ENCODE results near the gene RNF8.
"Not testable (repeated sequence)": the region's sequence is repeated elsewhere in the genome, so short reads cannot be mapped to it uniquely, and the experiment has no call there.

The RNF8 gene

GRCh38 chr6:37321516-37322415 is 32.0 kb upstream of the RNF8 start:
- DNase-seq, result no peak

DNA sequence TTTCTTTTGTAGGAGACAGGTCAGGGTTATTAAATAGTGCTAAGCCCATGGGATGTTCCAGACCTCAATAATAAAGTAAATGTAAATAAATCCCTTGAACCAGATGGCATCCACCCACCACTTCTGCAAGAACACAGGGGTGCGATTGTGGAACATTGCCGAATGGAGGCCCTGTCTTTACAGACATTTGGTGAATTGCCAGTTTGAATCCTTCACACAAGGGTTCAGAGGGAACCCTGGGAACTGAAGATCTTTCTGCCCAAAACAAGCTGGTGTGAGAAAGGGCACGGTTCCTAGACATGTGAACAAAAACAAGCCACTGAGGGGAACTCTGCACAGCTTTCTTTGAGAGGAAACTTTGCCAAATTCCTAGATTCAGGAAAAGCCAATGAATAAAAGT is 30.2 kb upstream of the RNF8 start:
- DNase-seq, result no peak

GRCh38 chr6:37324131-37325033 is 29.4 kb upstream of the RNF8 start:
- no peak for DNase-seq

DNA sequence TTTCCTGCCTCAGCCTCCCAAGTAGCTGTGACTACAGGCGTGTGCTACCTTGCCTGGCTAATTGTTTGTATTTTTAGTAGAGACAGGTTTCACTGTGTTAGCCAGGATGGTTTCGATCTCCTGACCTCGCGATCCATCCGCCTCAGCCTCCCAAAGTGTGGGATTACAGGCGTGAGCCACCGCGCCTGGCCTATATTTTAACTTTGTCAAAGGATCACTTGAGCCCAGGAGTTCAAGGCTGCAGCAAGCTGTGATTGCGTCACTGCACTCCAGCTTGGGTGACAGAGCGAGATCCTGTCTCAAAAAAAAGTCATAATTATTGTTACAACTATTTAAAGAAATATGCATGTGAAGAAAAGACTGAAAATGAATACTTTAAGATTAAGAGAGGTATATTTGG is 23.4 kb upstream of the RNF8 start:
- not testable (repeated sequence) for DNase-seq

- no peak for DNase-seq
Measured at GRCh38 chr6:37331047-37331446, 22.7 kb upstream of the RNF8 start.

GRCh38 chr6:37332894-37333293 is 20.9 kb upstream of the RNF8 start:
- no peak for DNase-seq

DNA sequence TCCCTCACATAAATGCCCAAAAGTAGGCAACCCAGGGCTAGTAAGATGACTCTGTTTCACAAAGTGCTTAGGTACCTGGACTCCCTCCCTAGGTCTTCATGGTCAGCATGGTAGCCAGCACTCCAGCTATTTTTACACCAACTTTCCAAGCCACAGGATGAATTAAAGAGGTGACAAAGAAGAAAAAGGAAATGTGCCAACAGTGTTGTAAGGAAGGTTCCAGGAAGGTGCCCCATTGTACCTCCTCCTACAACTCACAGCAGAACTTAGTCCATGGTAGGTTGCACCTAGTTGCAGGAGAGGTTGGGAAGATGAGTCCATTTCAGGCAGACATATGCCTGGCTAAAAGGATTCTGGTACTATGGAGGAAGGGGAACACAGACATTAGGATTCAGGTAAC is 19.7 kb upstream of the RNF8 start:
- DNase-seq, result no peak

DNA sequence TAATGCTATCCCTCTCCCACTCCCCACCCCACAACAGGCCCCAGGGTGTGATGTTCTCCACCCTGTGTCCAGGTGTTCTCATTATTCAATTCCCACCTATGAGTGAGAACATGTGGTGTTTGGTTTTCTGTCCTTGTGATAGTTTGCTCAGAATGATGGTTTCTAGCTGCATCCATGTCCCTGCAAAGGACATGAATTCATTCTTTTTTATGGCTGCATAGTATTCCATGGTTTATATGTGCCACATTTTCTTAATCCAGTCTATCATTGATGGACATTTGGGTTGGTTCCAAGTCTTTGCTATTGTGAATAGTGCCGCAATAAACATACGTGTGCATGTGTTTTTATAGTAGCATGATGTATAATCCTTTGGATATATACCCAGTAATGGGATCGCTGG is 15.5 kb upstream of the RNF8 start:
- not testable (repeated sequence) for DNase-seq

- no peak for DNase-seq
Measured at GRCh38 chr6:37338745-37339255, 15.0 kb upstream of the RNF8 start.

DNA sequence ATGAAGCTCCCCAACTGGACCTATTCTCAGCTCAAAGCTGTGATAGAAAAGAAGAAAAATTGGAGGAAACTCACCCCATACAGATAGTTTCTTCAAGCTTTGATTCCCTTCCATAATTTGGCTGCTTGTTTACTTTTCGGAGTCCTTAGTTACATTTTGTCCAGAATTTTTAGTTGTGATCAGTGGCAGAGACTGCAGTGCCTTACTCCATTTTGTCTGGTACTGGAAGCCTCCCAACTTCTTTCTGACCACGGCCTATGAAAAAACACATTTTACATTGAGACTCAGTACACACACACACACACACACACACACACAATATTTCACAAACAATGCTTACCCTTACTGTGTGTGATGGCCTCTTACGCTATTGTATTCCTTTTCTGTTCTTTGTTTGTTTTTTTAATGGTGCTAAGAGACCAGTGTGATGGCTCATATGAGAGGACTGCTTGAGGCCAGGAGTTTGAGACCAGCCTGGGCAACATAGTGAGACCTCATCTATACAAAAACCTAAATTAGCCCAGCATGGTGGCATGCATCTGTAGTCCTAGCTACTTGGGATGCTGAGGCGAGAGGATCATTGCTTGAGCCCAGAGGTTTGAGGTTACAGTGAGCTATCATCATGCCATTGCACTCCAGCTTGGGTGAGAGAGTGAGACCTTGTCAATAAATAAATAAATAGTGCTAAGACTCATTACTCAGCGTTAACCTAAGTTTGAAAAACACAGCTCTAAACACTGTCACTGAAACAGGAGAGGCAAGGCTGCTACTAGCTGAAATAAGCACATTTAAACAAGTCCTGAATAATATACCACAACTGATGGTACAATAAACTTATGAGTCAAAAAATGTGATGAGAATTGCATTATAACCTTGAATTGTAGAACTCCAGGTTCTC is 13.8 kb upstream of the RNF8 start:
- no peak for DNase-seq

- no peak for DNase-seq
Measured at GRCh38 chr6:37340639-37340943, 13.2 kb upstream of the RNF8 start.

DNA sequence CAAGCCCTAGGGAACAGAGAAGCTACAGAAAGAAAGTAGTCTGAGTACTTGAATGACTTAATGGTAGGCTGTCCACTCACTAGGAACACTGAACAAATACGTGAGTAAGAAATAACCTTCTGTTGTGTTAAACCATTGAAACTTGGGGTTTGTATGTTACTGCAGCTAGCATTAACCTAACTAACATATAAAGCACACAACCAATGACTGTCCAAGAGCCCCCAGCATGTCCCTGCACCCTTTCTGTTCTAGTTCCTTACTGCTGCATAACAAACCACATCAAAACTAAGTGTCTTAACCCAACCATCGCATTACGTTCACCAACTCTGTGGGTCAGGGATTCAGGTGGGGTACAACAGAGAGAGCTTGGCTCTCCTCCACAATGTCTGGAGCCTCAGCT is 10.5 kb upstream of the RNF8 start:
- DNase-seq, result no peak

- no peak for DNase-seq
Measured at GRCh38 chr6:37344308-37344707, 9.5 kb upstream of the RNF8 start.

DNA sequence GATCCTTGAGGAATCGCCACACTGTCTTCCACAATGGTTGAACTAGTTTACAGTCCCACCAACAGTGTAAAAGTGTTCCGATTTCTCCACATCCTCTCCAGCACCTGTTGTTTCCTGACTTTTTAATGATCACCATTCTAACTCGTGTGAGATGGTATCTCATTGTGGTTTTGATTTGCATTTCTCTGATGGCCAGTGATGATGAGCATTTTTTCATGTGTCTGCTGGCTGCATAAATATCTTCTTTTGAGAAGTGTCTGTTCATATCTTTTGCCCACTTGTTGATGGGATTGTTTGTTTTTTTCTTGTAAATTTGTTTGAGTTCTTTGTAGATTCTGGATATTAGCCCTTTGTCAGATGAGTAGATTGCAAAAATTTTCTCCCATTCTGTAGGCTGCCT is 8.0 kb upstream of the RNF8 start:
- not testable (repeated sequence) for DNase-seq

GRCh38 chr6:37347177-37347576 is 6.6 kb upstream of the RNF8 start:
- DNase-seq, result no peak

DNA sequence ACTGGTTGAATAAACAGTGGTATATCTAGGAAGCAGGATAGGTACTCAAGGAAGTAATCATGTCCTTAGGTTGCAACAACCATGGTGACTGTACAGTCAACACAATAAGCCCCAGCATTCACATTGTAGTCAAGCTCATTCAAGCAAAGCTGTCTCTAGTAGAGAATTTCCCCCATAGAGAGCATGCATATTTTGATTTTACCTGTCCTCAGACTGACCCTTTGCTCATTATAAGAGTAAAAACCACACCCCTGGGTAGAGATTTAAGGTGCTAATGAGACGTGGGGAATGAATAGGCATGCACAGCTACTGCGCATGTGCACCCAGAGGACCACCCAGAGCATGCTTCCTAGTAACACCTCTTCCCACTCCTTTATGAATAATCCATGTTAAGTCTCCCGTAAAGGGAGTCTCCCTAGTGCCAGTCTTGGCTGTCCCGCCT is 6.1 kb upstream of the RNF8 start:
- no peak for DNase-seq

GRCh38 chr6:37351027-37351426 is 2.8 kb upstream of the RNF8 start:
- no peak for DNase-seq

DNA sequence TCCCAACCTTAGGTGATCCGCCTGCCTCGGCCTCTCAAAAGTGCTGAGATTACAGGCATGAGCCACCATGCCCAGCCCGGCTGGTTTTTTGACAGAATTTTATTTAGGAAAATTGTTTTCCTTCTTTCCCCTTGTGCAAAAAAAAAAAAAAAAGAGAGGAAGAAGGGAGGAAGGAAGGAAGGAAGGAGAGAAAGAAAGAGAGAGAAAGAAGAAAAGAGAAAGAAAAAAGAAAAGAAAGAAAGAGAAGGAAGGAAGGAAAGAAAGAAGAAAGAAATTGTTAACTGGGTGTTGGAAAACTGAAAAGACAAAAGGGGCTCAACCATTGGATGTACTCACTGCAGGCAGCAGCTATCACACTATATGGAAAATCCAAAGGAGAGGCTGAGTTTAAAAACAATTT is 1.4 kb upstream of the RNF8 start:
- DNase-seq, result no peak

DNA sequence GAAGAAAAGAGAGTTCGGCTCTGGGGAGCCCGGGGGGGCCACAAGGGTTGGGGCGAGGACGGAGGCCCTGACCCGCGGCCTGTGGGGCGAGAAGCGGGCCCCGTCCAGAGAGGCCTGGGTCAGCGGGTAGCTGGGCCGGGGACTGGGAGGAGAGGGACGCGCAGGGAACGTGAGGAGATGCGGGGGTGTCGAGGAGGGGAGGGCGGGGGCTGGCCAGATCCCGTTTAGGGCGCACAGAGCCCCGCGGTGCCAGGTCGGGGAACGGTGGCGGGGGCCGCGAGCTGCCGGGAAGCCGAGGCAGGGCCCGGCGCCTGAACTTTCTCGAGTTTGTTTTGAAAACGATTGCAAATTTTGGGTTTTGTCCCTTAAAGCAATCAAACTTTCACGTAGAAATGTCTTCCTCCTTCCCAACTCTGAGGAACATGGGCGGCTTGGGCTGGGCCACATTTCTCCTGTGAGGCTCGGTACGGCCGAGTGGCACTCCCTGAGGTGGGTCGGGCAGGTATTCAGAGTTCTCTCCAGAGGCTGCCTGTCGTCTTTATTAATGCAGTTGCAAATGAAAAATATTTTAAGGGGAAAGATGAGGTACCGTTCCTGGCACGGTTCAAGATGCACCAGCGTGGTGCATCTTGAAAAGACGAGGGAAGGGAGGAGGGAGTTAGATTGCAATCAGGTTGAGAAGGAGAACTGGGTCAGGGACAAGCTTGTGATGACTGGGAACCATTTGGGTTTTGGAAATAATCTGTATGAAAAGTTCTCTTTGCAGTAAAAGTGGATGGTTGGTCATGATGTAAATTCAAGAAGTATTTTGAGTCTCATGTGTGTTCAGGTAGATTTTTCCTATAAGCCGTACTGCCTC is 972 bp downstream of the RNF8 start:
- no peak for DNase-seq

- DNase-seq, result no peak
Measured at GRCh38 chr6:37357288-37357687, 3.5 kb downstream of the RNF8 start.

GRCh38 chr6:37357860-37358259 is 4.1 kb downstream of the RNF8 start:
- DNase-seq, result no peak

DNA sequence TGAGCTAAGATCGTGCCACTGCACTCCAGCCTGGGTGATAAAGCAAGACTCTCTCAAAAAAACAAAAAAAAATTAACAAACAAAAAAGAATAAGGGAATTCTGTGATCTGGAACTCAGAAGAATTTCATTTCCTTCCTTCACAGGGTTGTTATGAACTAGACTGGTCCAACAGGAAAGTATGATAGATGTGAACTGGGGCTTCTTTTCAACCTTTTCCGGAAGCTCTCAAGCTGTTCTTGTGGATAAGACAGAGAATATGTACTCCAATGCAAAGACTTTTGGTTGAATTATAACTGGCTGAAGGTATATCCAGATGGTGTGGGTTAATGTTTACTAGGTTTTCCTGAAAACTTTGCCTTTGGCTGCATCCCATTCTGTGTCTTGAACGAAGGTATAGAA is 5.3 kb downstream of the RNF8 start:
- DNase-seq, result no peak

Measured in NCI-H2081 treated with DMSO at 0.1 percent for 48 hours (cell line).